Fibroblast of villous mesenchyme (primary cell): ENCODE measurements around the gene AQP7. TPM values are rescaled to one million over a fixed set of nuclear protein-coding genes. Genes with fewer than 3 reads are reported as not detected.

ENCODE experiments used
- DNase-seq: peaks from one replicate; pipeline ENCODE4 v3.0.0-alpha.2; 2010; ENCODE audit warnings: low read depth
- H3K4me3 ChIP-seq: 2 replicates; pipeline ENCODE4 v1.5.1; 2011; ENCODE audit warnings: low read depth, mild to moderate bottlenecking, low read length
- total RNA-seq: library from RNA; depleted of rRNA; stranded (reverse); fragments of >200 nt; gene quantifications from 2 replicates; pipeline ENCODE4 v1.2.3, GENCODE V29; 2012
- TF ChIP-seq, protein P1 (sequence below): IDR thresholded peaks from 2 replicates; pipeline ENCODE4 v1.5.1; 2012; ENCODE audit warnings: low read depth, mild to moderate bottlenecking, low read length; ENCODE audit not compliant: insufficient read depth

The AQP7 gene
- total RNA-seq, 1 donor: not detected

DNA sequence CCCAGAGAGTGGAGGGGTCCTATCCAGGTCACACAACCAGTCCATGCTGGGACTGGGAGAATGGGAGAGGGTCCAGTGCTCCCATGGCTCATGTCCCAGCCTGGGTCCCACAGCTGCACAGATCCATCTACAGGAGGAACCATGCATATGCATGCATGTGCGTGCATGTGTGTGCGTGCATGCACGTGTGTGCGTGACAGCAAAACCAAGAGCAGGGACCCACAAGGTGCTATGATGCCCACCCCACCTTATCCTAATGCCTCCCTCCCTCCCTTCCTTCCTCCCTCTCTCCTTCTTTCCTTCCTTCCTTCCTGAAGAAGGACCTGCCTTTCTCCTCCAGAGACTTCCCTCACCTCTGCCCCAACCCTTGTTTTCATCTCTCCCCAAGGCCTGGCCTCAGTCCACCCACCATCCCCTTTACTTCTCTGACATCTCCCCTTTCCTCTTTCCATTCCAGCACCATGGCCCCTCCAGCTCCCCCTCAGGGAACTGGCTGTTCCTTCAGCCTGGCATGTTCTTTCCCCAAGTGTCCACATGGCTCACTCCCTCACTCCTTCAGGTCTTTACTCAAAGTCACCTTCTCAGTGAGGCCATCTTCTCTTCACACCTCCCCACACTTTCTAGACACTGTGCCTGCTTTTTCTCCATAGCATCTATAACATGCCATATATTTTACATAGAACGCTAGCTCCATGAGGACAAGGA is 21.8 kb downstream of the AQP7 start:
- H3K4me3 ChIP-seq: no peak overlapping the region
- TF ChIP-seq, protein P1, sequence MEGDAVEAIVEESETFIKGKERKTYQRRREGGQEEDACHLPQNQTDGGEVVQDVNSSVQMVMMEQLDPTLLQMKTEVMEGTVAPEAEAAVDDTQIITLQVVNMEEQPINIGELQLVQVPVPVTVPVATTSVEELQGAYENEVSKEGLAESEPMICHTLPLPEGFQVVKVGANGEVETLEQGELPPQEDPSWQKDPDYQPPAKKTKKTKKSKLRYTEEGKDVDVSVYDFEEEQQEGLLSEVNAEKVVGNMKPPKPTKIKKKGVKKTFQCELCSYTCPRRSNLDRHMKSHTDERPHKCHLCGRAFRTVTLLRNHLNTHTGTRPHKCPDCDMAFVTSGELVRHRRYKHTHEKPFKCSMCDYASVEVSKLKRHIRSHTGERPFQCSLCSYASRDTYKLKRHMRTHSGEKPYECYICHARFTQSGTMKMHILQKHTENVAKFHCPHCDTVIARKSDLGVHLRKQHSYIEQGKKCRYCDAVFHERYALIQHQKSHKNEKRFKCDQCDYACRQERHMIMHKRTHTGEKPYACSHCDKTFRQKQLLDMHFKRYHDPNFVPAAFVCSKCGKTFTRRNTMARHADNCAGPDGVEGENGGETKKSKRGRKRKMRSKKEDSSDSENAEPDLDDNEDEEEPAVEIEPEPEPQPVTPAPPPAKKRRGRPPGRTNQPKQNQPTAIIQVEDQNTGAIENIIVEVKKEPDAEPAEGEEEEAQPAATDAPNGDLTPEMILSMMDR: no peak
- no peak for DNase-seq

DNA sequence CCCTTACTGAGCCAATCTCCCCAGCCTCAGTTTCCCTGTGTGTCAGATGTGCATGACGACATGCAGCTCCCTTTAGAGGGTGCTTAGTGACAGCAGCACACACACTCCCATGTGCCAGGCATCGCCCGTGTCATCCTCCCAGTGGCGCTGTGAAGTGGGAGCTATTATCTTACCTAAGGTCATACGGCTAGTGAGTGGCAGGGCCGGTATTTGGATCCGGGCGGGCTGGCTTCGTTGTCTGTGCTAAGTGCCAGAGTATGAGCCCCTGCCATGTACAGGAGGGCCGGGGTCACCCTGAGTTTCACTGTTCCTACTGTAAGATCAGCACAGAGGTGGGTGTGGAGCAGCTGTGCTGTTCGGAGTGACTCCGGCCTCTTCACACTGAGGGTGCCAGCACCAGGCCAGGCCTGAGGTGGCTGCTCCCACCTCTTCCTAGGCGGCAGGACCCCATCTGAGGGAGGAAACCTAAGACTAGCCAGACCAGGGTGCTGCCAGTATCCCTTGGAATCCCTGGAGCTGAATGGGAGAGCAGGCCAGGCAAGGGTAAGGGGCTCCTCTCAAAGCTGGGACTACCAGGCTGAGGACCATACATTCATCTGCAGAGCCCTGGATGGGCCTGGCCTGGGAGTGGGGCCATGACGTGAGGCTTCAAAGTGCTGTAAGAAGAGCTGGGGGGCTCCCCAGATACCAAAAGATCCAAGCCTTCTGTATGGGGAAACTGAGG is 22.5 kb downstream of the AQP7 start:
- DNase-seq: no peak
- no peak overlapping the region for H3K4me3 ChIP-seq

DNA sequence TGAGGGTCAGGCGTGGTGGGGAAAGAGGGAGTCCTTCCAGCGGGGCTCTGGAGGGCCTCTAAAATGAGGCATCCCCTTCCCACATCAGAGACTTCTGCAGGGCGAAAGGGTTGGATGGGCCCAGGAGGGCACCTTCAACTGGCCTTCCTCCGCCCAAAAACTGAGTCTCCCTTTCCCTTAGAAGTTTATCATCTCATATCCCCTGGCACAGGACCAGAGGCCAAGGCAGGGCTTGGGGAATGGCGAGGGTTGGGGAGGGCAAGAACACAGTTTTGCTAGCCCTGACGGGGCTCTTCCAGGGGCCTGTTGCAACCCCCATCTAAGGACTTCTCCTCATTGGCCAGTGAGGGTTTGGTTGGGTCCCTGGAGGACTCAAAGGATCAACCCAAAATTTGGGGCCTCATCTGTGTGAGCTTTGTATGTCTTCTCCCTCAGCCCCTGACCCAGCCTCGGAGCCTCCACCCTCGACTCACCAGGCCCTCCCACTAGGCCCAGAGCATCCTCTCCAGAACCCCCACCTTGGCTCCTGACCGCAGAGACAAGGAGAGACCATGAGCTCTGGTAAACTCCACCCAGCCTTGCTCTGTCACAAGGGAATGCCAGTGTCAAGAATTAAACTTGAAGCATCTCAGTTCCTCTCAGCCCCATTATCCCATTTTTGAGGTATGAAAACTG is 24.1 kb downstream of the AQP7 start:
- no peak for DNase-seq

More for the DNA sequence above, 22.5 kb downstream of the AQP7 start:
- TF ChIP-seq, protein P1: no peak

DNA sequence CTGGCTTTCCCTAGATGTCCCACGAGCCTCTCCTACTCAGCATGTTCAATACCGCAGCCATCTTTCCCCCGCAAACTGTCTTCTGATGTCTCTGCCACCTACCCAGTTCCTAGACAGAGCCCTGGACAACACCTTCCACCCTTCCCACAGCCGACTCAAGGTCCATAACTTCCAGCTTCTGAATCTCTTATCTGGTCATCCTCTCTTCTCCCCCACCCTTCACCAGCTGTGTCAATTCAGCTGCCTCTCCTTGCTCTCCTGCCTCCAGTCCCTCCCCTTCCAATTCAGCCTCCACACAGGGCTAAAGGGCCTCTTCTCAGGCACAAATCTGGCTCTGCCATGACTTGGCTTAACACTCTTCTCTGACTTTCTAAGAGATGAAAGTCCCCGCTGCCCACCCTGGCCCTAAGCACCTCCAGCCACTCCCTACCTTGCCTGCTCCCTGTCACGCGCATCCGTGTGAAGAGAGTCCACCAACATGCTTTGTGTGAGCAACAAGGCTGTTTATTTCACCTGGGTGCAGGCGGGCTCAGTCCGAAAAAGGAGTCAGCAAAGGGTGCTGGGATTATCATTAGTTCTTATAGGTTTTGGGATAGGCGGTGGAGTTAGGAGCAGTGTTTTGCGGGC is 25.2 kb downstream of the AQP7 start:
- H3K4me3 ChIP-seq: no peak overlapping the region
- DNase-seq: no peak
- TF ChIP-seq, protein P1: no peak

More for the DNA sequence above, 24.1 kb downstream of the AQP7 start:
- no peak overlapping the region for H3K4me3 ChIP-seq
- TF ChIP-seq, protein P1: no peak

DNA sequence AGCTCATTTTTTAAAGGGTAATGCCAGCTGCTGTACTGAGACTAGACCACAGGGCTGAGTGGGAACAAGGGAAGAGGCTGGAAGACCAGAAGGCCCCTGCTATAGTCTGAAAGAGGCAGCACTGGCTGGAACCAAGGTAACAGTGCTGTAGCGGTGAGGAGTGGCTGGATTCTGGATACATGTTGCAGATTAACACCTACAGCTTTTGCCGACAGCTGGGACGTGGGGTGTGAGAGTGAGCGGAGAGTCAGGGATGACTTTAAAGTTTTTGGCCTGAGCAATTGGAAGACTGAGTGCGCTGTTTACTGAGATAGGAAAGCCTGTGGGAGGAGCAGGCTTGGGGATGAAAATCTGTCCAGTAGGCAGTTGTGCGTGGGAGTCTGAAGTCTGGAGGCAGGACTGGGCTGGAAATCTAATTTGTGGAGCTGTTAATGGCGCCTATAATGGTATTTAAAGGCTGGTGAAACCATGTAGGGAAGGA is 26.5 kb downstream of the AQP7 start:
- TF ChIP-seq, protein P1: no peak
- peak; percentile 37 for DNase-seq
- H3K4me3 ChIP-seq: no peak overlapping the region

DNA sequence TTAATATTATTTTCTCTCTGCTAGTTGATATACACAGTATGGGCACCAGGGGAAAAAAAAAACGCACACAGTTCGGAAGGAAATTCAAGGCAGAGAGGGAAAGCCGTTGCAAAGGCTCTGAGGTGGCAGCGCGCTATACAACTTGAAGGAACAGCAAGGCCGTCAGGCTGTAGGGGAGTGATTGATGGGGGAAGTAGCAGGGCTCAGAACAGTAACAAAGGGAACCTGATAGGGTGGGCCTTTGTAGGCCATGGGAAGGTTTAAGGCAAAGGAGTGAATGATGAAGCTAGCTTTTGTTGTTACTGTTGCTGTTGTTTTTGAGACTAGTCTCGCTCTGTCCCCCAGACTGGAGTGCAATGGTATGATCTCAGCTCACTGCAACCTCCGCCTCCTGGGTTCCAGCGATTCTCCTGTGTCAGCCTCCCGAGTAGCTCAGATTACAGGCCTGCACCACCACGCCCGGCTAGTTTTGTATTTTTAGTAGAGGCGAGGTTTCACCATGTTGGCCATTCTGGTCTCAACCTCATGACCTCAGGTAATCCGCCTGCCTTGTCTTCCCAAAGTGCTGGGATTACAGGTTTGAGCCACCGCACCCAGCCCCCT is 27.0 kb downstream of the AQP7 start:
- TF ChIP-seq, protein P1: no peak
- no peak for DNase-seq
- no peak overlapping the region for H3K4me3 ChIP-seq
